A549 treated with CORT108297 at 1 μM for 4 hours (cell line): Measurements from ENCODE around the gene EXOSC5. TPM values are rescaled to one million over a fixed set of nuclear protein-coding genes. Genes with fewer than 3 reads are reported as not detected.

Source experiments
- total RNA-seq: library from RNA; stranded (reverse); fragments of 200-300 nt; extraction: Qiagen RNA extraction; gene quantifications from 5 replicates; pipeline ENCODE4 v1.2.3, GENCODE V29; 2022

Gene EXOSC5
- total RNA-seq = 75.7 to 110 TPM (median 102 TPM) in 5 replicates

DNA sequence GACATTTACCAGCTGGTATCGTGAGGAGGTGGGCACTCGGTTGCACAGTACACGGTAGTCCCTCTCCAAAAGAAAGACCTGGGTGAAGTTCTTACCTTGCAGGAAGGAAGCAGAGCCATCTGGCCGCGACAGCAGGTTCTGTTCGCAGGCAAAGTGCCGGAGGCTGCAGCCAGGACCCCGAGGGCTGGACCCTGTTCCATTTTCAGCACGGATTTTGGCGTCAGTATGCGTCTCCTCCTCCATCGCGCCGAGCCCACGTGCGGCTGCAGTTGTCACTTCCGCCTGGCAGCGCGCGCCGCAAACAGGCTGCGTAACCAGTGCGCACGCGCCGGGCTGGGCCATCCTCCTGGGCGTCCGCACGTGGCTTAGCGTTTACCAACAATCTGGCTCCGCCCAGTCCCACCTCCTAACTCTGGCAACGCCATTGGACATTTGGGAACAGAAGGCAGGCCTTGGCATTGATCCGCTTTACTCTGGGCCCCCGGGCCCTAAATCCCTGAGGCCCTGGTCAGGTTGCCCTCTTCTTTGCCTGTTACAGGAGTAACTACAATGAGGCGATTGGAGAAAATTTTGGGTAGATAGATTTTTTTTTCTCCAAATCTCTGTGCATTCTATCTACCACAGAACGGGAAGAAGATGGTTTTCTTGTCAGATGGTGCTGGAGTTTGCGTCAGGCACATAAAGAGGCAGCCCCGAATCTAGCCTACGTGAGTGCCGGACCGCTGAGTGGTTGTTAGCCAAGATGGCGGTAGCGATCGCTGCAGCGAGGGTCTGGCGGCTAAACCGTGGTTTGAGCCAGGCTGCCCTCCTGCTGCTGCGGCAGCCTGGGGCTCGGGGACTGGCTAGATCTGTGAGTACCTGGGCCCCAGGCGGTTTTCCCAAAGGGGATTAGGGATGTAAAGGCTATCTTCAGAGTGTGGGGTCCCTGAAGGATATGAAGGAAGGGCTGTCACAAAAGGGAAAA lies at the start of gene EXOSC5, which contains the start of gene BCKDHA:
Gene EXOSC5, minus strand, starts transcription at position 274 of the 964 bp plus-strand sequence. Its CDS starts 31 bp downstream, at position 243.
Gene BCKDHA, plus strand, starts transcription at position 733 of the 964 bp plus-strand sequence. Its CDS starts 10 bp downstream, at position 743.

DNA sequence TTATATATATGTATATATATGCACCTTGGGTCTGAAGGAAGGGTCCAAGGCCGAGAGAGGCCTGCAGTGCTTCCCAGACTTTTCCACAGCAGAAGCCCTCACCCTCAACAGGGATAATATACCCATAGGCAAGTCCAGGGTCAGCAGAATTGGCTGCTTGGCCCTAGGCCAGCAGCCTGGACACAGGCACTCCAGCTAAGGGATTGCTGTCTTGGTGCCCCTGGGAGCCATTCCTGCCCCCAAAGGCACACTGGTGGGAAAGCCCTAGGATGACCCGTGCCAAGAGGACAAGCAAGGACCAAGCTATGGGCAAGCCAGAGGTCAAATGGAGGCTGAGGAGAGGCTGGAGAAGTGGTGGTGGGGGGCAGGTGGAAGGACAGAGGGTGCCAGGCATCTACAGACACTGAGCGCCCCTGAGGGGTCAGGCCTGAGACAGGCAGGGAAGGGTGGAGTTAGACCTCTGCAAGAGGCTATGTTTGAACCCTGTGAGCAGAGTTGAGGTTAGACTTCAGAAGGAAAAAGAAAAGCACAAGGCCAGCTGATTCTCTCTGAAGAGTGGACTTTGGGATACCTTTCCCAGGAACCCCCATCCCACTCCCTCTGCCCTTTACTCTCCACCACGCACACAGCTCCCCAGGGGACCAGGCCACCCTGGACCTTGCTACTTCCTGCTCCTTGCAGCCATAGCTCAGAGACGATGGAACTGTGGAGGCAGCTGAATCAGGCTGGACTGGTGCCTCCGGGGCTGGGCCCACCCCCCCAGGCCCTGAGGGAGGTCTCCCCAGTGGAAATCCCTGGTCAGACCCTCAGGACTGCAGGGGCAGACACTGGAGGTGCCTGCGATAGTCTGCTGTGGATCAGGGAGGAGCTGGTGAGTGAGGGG lies 45.6 kb upstream of the EXOSC5 start, which contains the start of gene ERICH4:
Gene ERICH4, plus strand, starts transcription at position 684 of the 883 bp plus-strand sequence. Its CDS starts 14 bp downstream, at position 698.

DNA sequence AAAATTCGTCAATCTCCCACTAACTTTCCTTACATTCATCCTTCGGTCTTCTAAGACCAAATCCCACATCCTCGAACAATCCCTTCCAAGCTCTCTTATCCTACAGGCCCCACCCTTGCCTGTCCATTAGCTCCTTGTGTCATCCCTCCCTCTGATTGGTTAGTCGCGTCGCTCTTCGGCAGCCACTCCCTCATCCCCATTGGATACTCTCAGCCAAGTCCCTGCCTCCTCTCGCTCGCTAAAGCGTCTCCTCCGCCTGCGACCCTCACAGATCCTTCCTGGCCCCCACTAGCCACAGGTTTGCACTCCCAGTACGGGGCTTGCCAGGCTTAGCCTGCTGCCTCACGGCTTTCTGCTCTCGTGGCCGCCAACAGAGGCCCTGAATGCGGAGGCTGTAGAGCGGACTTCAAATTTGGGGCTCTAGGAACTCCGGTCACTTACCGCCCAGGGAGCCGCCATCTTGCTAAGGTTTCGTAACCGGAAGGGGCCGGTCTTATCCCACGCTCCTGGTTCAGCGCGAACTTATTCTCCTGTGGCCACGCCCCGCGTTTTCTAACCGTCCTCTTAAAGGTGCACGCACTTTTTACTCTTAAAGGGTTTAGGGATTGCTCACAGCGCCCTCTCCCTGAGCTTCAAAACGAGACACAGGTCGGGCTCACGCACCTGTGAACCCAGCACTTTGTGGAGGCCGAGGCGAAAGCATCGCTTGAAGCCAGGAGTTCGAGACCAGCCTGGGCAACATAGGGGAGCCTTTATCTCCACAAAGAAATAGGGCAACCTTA lies 42.5 kb upstream of the EXOSC5 start, which contains the start of gene DMAC2:
Gene DMAC2, minus strand, starts transcription at position 472 of the 782 bp plus-strand sequence. Its CDS starts 13 bp downstream, at position 459.

DNA sequence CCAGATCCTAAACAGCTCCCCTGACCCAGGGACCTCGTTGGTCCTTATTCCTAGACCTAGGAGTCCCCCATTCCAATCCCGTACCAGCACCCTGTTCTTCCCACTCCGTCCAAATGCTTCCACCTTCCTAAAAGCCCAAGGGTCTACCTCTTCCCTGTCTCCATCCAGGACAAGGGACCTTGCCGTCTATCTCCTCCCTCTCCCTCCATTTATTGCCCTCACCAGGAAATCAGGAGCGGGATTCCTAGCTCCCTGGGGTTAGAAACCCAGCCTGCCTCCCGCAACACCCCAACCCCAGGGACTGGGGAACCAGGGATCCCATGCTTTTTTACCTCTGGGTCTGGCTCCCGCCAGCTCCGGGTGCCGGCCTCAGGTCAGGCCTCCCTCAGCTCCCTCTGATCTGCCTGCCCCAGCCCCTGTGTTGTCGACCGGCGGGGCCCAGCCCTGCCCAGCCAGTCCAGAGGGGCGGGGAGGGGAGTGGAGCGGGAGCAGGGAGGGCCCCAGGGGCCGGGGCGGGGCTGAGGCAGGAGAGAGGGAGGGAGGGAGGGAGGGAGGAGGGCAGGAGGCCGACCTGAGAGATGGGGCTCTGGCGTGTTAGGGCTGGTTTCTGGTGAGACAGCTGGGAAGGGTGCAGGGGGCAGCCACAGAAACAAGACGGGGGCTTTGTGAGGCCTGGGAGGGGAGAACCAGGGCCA lies 29.9 kb upstream of the EXOSC5 start, which contains the start of gene B3GNT8:
Gene B3GNT8, minus strand, starts transcription at position 423 of the 695 bp plus-strand sequence. CDS start 596 bp downstream, outside the sequence.

DNA sequence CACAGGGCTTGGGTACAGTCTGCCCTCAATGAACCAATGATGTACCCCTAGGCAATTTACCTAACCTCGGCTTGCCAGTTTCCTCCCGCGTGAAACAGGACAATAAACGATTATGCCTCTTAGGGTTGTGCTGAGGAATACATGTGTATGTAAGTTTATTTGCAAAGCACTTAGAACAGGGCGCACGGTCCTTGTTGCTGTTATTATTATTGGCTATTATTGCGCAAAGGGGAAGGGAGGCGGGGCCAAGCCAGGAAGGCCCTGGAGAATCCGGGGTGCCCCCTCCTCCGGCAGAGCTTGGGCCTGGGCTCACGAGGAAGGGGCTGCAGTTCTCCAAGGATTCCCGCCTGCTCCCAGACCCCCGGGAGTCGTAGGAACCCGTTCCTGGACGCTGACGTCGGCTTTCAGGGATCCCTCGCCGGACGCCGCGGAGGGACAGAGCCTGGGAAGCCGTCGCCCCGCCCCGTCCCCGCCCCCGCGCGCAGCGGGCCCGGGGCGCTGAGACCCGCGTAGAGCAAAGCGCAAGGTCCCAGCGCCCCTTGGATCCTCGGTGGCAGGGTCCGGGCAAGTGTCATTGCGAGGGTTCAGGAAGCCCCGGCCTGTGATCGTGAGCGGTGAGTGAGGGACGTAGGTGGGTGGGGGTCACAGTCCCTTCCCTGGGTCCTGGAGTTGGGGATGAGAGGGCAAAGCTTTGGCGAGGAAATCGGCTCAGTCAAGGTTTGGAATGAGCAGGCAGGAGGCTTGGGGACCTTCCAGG lies 20.7 kb downstream of the EXOSC5 start, which contains the start of gene TMEM91:
Gene TMEM91, plus strand, starts transcription at position 293 of the 757 bp plus-strand sequence. CDS start 1,777 bp downstream, outside the sequence.

DNA sequence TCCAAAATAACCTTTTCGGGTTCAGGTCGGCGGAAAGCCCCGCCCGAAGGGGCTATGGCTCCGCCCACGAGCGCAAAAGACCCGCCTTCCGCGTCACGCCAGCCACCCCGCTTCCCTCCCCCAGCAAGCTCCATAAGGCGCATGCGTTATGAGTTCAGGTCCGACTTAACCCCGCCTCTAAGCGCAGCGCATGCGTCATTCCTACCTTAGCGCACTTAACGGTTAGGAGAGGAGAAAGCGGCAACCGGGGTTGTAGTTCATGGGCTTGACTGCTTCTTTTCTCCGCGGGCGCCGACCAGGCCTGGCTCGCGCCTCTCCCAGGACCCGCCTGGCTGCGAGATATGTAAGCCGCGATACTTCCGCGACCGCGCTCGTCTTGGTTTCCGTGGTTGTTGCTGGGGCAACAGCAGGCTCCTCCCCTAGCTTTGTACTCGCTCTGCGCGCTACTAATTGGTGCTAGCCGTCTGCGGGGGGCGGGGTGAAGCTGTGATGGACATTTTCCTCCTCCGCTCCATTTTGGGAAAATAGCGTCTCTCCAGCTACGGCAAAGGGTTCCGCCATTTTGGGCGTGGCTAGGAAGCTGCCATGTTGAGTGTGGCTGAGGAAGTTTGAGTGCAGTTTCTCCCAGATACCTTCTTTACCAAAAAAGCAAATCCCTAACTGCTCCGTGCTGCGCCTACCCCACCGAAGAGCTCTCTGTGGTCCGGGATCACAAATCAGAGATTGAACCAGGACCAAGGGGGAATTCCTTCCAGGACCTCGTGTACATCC lies 33.2 kb downstream of the EXOSC5 start, which contains the start of gene B9D2:
Gene B9D2, minus strand, starts transcription at position 397 of the 771 bp plus-strand sequence. CDS start 630 bp downstream, outside the sequence.

DNA sequence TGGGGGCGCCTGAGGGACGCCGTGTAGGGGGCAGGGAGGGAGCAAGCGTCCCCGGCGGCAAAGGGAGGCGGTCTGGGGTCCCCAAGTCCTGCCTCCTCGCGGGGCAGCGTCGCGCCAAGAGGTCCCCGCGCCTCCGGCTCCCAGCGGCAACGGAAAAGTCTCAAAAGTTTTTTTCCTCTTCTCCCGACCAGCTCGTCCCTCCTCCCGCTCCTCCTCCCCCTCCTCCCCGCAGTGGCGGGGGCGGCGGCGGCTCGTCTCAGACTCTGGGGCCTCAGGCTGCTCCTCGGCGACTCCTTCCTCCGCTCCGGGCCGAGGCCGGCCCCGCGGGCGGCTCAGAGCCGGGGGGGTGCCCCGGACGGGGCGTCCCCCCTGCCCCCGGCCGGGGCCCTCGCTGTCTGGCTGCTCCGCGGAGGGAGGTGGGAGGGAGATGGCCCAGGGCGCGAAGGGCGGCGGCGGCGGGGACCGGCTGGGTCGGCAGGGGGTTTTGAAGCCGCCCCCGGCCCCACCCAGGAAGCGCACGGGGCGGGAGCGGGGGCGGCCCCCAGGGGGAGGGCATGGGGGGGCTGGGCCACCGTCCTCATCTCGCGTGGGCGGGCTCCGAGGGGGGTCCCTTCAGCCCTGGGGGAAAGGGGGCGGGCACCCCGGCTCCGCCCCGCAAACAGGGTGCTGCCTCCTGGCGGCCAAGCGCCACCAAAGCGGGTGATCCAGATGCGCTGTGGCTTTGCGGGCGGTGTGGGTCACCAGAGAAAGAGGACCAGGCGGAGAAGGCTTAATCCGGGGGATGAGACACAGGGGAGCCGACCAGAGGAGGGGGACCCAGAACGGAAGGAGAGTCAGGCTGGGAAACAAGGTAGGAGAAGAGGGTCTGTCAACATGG lies 43.5 kb downstream of the EXOSC5 start, which contains the start of gene TGFB1:
Gene TGFB1, minus strand, starts transcription at position 457 of the 877 bp plus-strand sequence. CDS start 878 bp downstream, outside the sequence.

Other genes with a start within 250 kb of the EXOSC5 start
- gene CYP2S1, start 204.1 kb downstream of the EXOSC5 start, total RNA-seq = 21.2 to 28.5 TPM (median 26.9 TPM) in 5 replicates
- 127 to 146 TPM (median 136 TPM) in 5 replicates for gene AXL, start 178.1 kb downstream of the EXOSC5 start, total RNA-seq
- 284 to 314 TPM (median 312 TPM) in 5 replicates for gene HNRNPUL1, start 133.0 kb downstream of the EXOSC5 start, total RNA-seq
- 34.0 to 47.5 TPM (median 42.6 TPM) in 5 replicates for gene CCDC97, start 87.2 kb downstream of the EXOSC5 start, total RNA-seq
- gene TGFB1, start 43.4 kb downstream of the EXOSC5 start, total RNA-seq = 126 to 159 TPM (median 154 TPM) in 5 replicates
- 25.1 to 33.2 TPM (median 32.2 TPM) in 5 replicates for gene B9D2, start 33.2 kb downstream of the EXOSC5 start, total RNA-seq
- gene TMEM91, start 20.8 kb downstream of the EXOSC5 start, total RNA-seq = 3.2 to 4.6 TPM (median 4.2 TPM) in 5 replicates
- 38.6 to 50.6 TPM (median 45.6 TPM) in 5 replicates for gene BCKDHA, start 459 bp upstream of the EXOSC5 start, total RNA-seq
- 0.05 to 0.21 TPM (median 0.10 TPM) in 4 of 5 replicates, not detected in the other for gene B3GNT8, start 30.0 kb upstream of the EXOSC5 start, total RNA-seq
- gene DMAC2, start 42.6 kb upstream of the EXOSC5 start, total RNA-seq = 104 to 118 TPM (median 106 TPM) in 5 replicates
- gene ERICH4, start 45.8 kb upstream of the EXOSC5 start, total RNA-seq = 0.09 TPM in 1 of 5 replicates, not detected in the others
- gene CEACAM21, start 178.8 kb upstream of the EXOSC5 start, total RNA-seq = not detected in 5 replicates
- gene CEACAM4, start 229.7 kb upstream of the EXOSC5 start, total RNA-seq = not detected in 5 replicates